Stimulated activated naive B cell treated with anti-CD40 and anti-IgM and Interleukin-4, amounts not matched to agents 10 μg/mL and 1 μg/mL and 100 μg/mL, for 72 hours (primary cell): Measurements from ENCODE around the gene SH3RF3.

Source experiments
- ATAC-seq, 2 donors: fragments of 150-1000 bp; cut with Tn5 transposase; replicated peaks; 2 replicates each; pipeline ENCODE4 v1.10.0; 2021; ENCODE audit warnings: moderate library complexity in 1 of 2
- DNase-seq: peaks from one replicate; pipeline ENCODE4 v3.0.0; 2021
- H3K27ac Mint-ChIP-seq: one replicate; pipeline ENCODE4 v1.8.0; 2022; ENCODE audit warnings: mild to moderate bottlenecking, mixed read lengths
- H3K27me3 Mint-ChIP-seq, 2 donors: one replicate each; pipeline ENCODE4 v1.8.0; 2022; ENCODE audit warnings: mixed read lengths in 2 of 2
- H3K36me3 Mint-ChIP-seq, 2 donors: one replicate each; pipeline ENCODE4 v1.8.0; 2022; ENCODE audit warnings: mixed read lengths in 2 of 2, mild to moderate bottlenecking in 1 of 2
- H3K4me1 Mint-ChIP-seq, 2 donors: one replicate each; pipeline ENCODE4 v1.8.0; 2022; ENCODE audit warnings: mixed read lengths in 2 of 2, mild to moderate bottlenecking in 1 of 2
- H3K4me3 Mint-ChIP-seq, 2 donors: one replicate each; pipeline ENCODE4 v1.8.0; 2022; ENCODE audit warnings: mild to moderate bottlenecking in 2 of 2, mixed read lengths in 2 of 2, moderate library complexity in 1 of 2
- H3K9me3 Mint-ChIP-seq, 2 donors: one replicate each; pipeline ENCODE4 v1.8.0; 2022; ENCODE audit warnings: mixed read lengths in 2 of 2, mild to moderate bottlenecking in 1 of 2

SH3RF3 gene

DNA sequence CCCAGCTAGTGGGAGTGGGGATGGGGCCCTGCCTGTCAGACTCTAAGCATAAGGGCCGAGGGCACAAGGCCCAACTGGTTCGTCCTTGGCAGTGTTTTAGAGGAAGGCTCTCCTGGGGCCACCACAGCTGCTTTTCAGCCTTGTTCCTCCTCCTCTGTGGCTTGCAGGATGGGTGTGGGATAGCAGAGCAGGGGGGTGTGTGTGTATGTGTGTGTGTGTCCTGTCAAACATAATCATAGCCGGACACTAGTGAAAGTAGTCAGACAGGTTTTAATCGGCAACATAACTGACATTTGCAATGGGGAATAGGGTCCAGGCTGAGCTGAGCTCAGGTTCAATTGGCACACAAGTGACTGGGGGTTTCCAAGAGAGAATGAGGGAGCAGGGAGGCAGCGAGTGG is 370.6 kb downstream of the SH3RF3 start:
- no peak for DNase-seq
- no peak overlapping the region for H3K27ac Mint-ChIP-seq
- H3K9me3 Mint-ChIP-seq, result no peaks in the 10 kb centered on the region
- no peaks in the 10 kb centered on the region for H3K27me3 Mint-ChIP-seq
- H3K36me3 Mint-ChIP-seq, result no peaks in the 10 kb centered on the region
- no peak overlapping the region for H3K4me3 Mint-ChIP-seq
- H3K4me1 Mint-ChIP-seq, result peaks cover 2 to 8% of the 10 kb centered on the region in 2 donors
- ATAC-seq, result no peak

DNA sequence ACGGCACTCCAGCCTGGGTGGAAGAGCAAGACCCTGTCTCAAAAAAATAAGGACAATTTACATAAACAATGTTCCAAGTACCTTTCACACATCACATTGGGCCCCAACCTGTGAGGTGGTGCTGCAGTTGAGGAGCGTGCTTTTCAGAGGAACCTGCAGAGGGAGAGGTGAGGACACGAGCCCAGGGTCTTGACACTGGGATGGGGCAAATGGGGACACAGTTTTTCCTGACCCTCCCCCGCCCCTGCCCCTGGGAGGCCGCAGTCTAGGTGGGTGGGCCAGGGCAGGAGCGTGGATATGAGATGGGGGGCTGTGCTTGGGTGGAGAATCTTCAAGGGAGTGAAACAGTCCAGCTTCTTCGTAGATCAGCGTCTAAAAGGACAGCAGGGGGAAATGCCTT is 371.9 kb downstream of the SH3RF3 start:
- no peaks in the 10 kb centered on the region for H3K27me3 Mint-ChIP-seq
- peaks cover 2 to 8% of the 10 kb centered on the region in 2 donors for H3K4me1 Mint-ChIP-seq
- DNase-seq (no peak), ATAC-seq (no peak)
- H3K36me3 Mint-ChIP-seq, result no peaks in the 10 kb centered on the region
- H3K27ac Mint-ChIP-seq, result no peak overlapping the region
- H3K4me3 Mint-ChIP-seq, result no peak overlapping the region
- H3K9me3 Mint-ChIP-seq, result no peaks in the 10 kb centered on the region

DNA sequence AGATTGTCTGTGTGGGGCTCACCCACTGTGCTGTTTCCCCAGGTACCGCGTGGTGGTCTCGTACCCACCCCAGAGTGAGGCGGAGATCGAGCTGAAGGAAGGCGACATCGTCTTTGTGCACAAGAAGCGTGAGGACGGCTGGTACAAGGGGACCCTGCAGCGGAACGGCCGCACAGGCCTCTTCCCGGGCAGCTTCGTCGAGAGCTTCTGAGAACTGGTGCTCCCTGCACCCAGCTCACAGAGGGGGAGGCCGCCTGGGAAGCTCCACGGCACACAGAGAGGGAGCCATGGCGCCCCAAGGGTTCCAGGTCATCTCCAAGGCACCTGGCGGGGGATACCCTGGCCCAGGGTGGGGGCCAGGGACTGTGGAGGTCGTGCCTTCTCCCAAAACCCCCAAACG is 372.5 kb downstream of the SH3RF3 start:
- ATAC-seq (no peak), DNase-seq (no peak)
- Mint-ChIP-seq H3K4me3 (no peak overlapping the region), H3K9me3 (no peaks in the 10 kb centered on the region), H3K4me1 (peaks cover 2 to 8% of the 10 kb centered on the region in 2 donors), H3K27me3 (no peaks in the 10 kb centered on the region), H3K27ac (no peak overlapping the region), H3K36me3 (no peaks in the 10 kb centered on the region)

DNA sequence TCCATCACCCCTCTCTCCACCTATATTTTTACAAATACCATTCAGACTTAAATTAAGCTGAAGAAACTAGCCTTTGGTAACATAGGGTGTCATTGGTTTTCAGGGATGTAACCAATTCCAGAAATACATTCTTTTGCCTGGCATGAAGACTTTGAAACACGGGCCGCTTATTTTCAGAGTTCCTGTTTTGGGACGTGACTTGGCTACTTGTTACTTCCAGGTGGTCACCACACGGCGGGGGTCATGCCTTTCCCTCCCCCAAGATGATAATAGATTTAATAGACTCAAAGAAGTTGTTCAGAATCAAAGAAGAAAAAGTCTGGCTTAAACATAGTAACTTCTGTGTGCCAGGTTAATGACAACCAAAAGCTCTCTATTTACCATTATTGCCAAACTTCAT is 374.2 kb downstream of the SH3RF3 start:
- Mint-ChIP-seq H3K9me3 (no peaks in the 10 kb centered on the region), H3K4me3 (no peak overlapping the region), H3K27ac (no peak overlapping the region), H3K27me3 (no peaks in the 10 kb centered on the region), H3K36me3 (no peaks in the 10 kb centered on the region), H3K4me1 (peaks cover 2 to 12% of the 10 kb centered on the region in 2 donors)
- ATAC-seq (no peak), DNase-seq (no peak)

DNA sequence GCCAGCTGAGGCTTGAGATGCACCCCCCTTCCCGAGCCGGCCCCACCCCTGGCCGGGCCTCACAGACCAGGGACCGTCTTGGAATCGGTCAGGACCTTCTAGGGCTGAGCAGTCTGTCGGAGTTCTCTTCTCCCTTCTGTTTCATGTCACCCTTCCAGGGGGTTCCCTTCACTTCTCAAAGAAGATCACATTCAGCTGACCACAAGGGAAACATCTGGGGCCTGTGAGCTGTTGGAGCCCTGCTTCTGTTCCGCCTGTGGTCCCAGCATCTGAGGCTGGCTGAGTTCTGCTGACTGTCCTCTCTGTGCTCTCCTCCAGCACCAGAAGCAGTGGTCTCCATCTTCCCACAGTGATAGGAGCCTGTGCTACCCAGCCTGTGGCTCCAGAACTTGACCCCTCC is 378.2 kb downstream of the SH3RF3 start:
- Mint-ChIP-seq H3K36me3 (no peaks in the 10 kb centered on the region), H3K4me1 (peaks cover 2 to 4% of the 10 kb centered on the region in 2 donors), H3K27me3 (no peaks in the 10 kb centered on the region), H3K4me3 (no peak overlapping the region), H3K9me3 (no peaks in the 10 kb centered on the region), H3K27ac (no peak overlapping the region)
- ATAC-seq (peak; percentile 50 to 55), DNase-seq (no peak)

DNA sequence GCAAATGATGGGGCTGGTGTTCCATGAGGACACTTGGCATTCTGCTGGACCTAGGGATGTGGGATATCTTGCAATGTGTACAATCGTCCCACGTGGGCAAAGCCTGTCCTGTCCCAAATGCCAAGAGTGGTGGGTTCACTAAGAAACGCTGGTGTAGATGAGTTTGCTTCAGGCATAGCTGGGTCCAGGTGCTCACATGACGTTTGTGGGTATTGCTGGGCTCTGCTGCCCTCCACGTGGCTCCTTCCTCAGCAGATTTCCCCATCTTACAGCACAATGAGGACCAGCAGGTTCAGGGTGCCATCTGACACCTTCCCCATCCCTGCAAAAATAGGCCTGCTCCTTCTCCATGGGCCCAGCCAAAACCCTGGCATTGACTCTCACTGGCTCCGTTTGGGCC is 378.8 kb downstream of the SH3RF3 start:
- Mint-ChIP-seq H3K4me1 (peaks cover 2 to 4% of the 10 kb centered on the region in 2 donors), H3K4me3 (no peak overlapping the region), H3K27ac (no peak overlapping the region), H3K27me3 (no peaks in the 10 kb centered on the region), H3K9me3 (no peaks in the 10 kb centered on the region), H3K36me3 (no peaks in the 10 kb centered on the region)
- ATAC-seq, result no peak
- no peak for DNase-seq

DNA sequence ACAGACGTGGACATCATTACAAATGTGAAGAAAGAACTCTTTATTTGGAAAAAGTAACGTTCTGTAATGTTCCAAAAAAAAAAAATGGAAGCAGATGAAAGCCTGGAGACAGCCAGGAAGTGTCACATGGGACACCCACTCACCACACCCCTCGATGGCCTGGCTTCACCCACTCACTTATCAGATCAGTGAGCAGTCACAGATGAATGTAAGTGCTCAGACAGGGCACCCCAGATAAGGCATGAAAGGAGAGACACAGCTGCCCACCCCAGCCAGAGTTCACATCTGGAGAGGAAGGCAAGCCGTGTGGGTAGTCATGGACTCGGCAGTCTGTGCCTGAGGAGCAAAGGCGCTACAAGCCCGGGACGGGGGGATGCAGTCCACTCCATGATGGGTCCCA is 379.6 kb downstream of the SH3RF3 start:
- no peak for DNase-seq
- no peak for ATAC-seq
- Mint-ChIP-seq H3K4me3 (no peak overlapping the region), H3K4me1 (peaks cover 2 to 4% of the 10 kb centered on the region in 2 donors), H3K27me3 (no peaks in the 10 kb centered on the region), H3K36me3 (no peaks in the 10 kb centered on the region), H3K27ac (no peak overlapping the region), H3K9me3 (no peaks in the 10 kb centered on the region)

DNA sequence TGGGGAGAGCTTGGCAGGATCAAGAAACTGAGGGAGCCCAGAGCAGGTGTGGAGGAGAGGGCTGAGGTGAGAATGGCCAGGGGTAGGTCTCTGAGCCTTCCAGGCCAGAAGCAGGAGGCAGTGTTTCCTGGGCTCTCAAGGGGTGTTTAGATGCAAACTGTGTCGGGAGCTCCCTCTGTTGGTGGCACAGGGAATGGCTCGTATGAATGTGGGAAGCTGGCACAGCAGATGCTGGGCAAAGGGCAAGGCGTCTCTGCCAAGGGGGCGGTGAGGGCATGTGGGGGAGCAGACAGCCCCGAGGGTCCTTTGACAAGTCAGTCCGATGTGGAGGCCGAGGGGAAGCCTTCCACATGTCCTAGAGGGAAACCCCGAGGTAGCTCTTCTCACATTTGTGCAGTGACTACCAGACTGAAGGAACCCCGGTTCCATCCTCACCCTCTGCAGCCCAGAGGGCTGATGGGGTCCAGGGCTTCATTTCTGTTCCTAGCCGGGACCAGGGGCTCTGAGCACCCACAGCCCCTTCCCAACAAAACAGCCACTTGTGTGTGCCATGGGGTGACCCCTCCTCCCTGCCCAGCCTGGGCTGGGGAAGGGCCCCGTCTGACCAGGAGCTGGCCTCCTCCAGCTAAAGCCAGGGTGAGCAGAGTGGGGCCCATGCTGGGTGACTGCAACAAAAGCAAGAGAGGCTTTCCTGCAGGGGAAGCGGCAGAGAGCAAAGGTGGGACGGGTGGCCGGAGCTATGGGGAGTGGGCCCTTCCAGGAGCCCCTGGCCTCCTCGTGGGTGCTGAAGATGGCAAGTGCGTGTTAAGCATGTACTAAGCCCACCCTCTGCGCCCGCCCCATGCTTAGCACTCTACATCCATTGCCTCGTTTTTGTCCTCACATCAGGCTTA is 381.4 kb downstream of the SH3RF3 start:
- Mint-ChIP-seq H3K4me3 (no peak overlapping the region), H3K27me3 (no peaks in the 10 kb centered on the region), H3K27ac (no peak overlapping the region), H3K36me3 (no peaks in the 10 kb centered on the region), H3K9me3 (no peaks in the 10 kb centered on the region), H3K4me1 (peaks cover 2 to 4% of the 10 kb centered on the region in 2 donors)
- peak; percentile 73 to 78 for ATAC-seq
- peak; percentile 61 for DNase-seq

DNA sequence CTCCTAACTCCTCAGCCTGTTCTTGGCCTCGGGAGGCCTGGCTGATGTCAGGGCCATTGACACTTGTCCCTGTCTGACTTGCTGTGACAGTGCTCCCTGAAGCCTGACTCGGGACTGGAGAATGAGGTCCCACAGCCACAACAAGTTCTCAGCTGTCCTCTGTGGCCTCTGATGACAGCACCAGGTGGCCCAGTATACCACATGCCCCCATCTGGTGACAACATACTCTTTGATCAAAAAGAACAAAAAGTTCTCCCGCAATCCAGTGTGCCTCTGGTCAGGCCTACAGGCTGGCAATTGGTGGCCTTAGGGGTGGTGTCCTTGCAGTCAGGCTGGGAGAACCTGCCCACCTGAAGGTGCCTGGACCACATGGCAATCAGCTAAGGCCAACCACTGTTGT is 382.2 kb downstream of the SH3RF3 start:
- Mint-ChIP-seq H3K27me3 (no peaks in the 10 kb centered on the region), H3K4me3 (no peak overlapping the region), H3K4me1 (peaks cover 2 to 4% of the 10 kb centered on the region in 2 donors), H3K9me3 (no peaks in the 10 kb centered on the region), H3K27ac (no peak overlapping the region), H3K36me3 (no peaks in the 10 kb centered on the region)
- DNase-seq (no peak), ATAC-seq (no peak)

DNA sequence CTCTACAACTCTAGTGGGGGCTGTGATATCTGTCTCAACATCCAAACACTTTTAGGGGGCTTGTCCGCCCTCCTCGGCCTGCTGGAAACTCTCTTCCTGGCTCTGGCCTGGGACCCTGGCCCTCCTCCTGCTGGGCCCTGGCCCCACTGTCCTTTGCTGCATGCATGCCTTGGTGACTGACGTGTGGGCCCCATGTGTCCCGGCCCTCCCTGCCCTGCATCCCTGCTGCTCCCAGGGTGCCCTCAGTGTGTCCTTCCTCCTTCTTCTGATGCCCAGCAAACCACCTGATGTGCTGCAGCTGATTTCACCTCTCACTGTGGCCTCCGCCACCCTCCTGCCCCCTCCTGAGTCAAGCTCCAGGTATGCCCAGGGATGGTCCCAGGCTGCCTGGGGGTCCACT is 383.1 kb downstream of the SH3RF3 start:
- Mint-ChIP-seq H3K27ac (no peak overlapping the region), H3K9me3 (no peaks in the 10 kb centered on the region), H3K27me3 (no peaks in the 10 kb centered on the region), H3K4me3 (no peak overlapping the region), H3K36me3 (no peaks in the 10 kb centered on the region), H3K4me1 (peaks cover 2 to 4% of the 10 kb centered on the region in 2 donors)
- DNase-seq, result no peak
- no peak for ATAC-seq

DNA sequence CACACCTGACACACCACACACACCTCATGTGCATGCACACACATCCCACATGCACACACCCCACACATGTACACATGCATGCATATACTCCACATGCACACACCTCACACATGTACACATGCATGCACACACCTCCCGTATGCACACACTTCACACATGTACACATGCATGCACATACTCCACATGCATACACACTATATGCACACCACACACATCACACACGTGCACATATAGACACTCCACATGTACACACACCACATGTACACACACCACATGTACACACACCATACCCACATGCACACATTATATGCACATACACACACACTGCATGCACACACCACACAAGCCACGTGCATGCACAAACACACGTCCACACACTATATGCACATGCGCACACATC is 384.2 kb downstream of the SH3RF3 start:
- ATAC-seq (no peak), DNase-seq (no peak)
- Mint-ChIP-seq H3K4me1 (peaks cover 0 to 2% of the 10 kb centered on the region in 2 donors), H3K9me3 (no peaks in the 10 kb centered on the region), H3K27me3 (no peaks in the 10 kb centered on the region), H3K4me3 (no peak overlapping the region), H3K27ac (no peak overlapping the region), H3K36me3 (no peaks in the 10 kb centered on the region)

DNA sequence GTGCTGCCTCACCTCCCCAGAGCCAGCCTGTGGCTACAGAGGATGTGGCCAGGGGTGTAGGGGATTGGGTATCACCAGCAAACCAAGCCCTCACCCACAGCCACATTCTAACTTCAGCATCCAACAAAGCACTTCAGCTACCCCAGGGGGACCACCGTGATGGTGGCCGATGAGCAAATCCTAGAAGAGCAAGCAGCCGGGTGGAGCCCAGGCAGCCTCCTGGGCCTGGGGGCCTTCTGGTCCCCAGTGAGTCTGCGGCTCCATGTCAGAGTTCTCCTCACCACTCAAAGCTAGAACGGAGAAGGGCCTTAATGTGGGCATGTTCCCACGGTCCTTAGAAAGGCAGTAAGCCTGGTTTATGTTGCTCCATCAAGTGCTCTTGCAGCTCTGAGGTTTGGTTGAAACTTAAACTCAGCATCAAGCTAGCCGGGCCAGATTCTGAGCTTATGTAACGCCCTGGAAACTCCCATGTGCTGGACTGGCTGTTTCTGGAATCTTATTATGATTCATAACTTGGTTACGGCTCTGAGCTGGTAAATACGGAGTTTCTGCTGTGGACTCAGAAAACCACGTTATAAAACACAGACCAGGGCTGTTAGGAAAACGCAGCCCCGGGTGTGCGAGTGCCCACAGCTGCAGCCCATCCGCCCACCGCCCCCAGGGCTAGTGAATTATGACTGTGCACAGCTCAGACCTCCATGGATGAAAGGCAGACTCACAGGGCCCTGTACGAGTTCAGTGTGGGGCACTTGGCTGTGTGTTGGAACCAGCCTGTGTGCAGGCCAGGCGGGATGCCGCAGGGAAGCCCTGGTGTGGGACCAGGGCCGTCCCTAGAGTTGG is 385.0 kb downstream of the SH3RF3 start:
- no peaks in the 10 kb centered on the region for H3K9me3 Mint-ChIP-seq
- peak in 1 of 2 donors; percentile 41 for ATAC-seq
- H3K4me3 Mint-ChIP-seq, result no peak overlapping the region
- no peaks in the 10 kb centered on the region for H3K36me3 Mint-ChIP-seq
- H3K27ac Mint-ChIP-seq, result no peak overlapping the region
- no peak for DNase-seq
- H3K27me3 Mint-ChIP-seq, result no peaks in the 10 kb centered on the region
- peaks cover 0 to 2% of the 10 kb centered on the region in 2 donors for H3K4me1 Mint-ChIP-seq

DNA sequence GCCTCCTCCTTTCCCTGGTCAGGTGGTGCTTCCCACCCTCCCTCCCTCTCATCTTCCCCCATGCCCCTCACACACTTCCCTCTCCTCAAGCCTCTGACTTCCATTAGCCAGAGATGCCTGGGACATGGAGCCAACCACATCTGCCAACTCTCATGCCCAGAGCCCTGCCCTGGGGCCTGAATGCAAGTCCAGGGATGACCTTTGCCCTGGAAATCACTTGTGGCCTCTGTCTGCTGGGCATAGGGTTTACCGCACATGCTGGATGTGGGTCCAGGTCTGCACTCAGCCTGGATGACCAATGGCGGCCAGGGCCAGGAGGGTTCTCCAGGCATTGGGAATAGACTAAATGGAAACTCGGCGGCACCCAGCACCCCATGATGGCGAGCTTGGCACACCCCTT is 385.9 kb downstream of the SH3RF3 start:
- Mint-ChIP-seq H3K27ac (no peak overlapping the region), H3K36me3 (no peaks in the 10 kb centered on the region), H3K27me3 (no peaks in the 10 kb centered on the region), H3K4me1 (peaks cover 0 to 2% of the 10 kb centered on the region in 2 donors), H3K4me3 (no peak overlapping the region), H3K9me3 (no peaks in the 10 kb centered on the region)
- DNase-seq (no peak), ATAC-seq (no peak)

DNA sequence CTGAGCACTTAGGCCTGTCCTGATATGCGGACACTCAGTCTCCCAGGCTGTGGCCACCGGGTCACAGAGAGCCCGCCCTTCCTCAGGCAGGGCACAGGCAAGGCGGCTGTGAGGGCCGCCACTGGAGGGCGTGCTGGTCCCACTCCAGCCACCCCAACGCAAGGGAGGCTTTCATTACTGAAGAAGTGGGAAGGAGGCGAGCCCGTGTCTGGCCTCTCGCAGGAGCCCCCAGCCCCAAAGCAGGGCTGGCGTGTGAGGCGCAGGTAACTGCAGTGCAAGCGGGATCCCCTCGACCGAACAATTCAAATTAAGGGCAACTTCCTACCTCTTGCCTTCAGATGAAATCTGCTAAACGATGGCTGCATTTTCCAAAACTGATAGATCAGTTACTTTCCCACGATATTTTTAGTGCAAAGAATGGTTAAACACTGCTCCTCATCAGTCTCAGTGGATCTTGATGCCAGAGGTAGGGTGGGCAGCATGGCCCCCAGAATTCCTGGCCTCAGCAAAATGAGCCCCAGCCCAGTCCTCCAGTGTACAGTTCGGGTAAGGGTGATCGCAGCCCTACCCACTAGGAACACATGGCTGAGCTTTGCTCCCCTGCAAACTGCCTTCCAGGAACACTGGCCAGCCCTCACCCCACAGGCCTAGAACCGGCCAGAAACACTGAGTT is 387.6 kb downstream of the SH3RF3 start:
- Mint-ChIP-seq H3K27ac (no peak overlapping the region), H3K4me3 (no peak overlapping the region), H3K36me3 (no peaks in the 10 kb centered on the region), H3K27me3 (no peaks in the 10 kb centered on the region), H3K4me1 (no peaks in the 10 kb centered on the region), H3K9me3 (no peaks in the 10 kb centered on the region)
- peak in 1 of 2 donors; percentile 59 for ATAC-seq
- no peak for DNase-seq
